AG09319 (cell line): ENCODE results near the gene PRELID3B.

Experiments used
- DNase-seq: peaks from one replicate; pipeline ENCODE4 v3.0.0-alpha.2; 2010; ENCODE audit warnings: low read depth; ENCODE audit errors: extremely low read depth
- CTCF ChIP-seq: IDR thresholded peaks from 2 replicates; pipeline ENCODE4 v1.5.1; 2011; ENCODE audit warnings: low read depth, mild to moderate bottlenecking, inconsistent platforms, low read length, moderate library complexity

PRELID3B gene

GRCh38 chr20:59019217-59019616 is 23.4 kb downstream of the PRELID3B start, which contains the start of gene TUBB1:
TUBB1 (plus strand) TSS chr20:59019429; CDS start chr20:59019523, 94 bp downstream.
- no peak for TF ChIP-seq CTCF
- DNase-seq = no peak

- TF ChIP-seq CTCF = no peak
- DNase-seq = no peak
Observed at GRCh38 chr20:59018817-59019216, 23.8 kb downstream of the PRELID3B start.

- TF ChIP-seq CTCF = no peak
- no peak for DNase-seq
Observed at GRCh38 chr20:59017493-59018231, 24.9 kb downstream of the PRELID3B start.

GRCh38 chr20:59016795-59017492 is 25.6 kb downstream of the PRELID3B start:
- TF ChIP-seq CTCF = no peak
- no peak for DNase-seq

GRCh38 chr20:59015812-59016711 is 26.5 kb downstream of the PRELID3B start:
- TF ChIP-seq CTCF = no peak
- no peak for DNase-seq

- no peak for DNase-seq
- TF ChIP-seq CTCF = no peak
Observed at GRCh38 chr20:59015411-59015810, 27.2 kb downstream of the PRELID3B start.
